Sigmoid colon (tissue), 4 donors: ENCODE measurements around the gene AGXT2.

Experiments used
- CTCF ChIP-seq, 4 experiments: fragments of 450-650 bp in 3 of 4; fragments of 200-600 bp in 1 of 4; IDR thresholded peaks; one replicate each; pipeline ENCODE4 v1.5.1; 2016 to 2019; ENCODE audit warnings: antibody characterized with exemption in 4 of 4, mild to moderate bottlenecking in 3 of 4, moderate library complexity in 2 of 4
- EP300 ChIP-seq, 4 donors: sonication (generic); formaldehyde crosslinking; IDR thresholded peaks; one replicate each; pipeline ENCODE4 v1.6.1; 2017; ENCODE audit warnings: antibody characterized with exemption in 4 of 4
- POLR2A ChIP-seq, 2 donors: fragments of 450-650 bp; IDR thresholded peaks; one replicate each; pipeline ENCODE4 v1.6.1; 2016; ENCODE audit warnings: antibody characterized with exemption in 2 of 2, mild to moderate bottlenecking in 2 of 2, moderate library complexity in 2 of 2
- POLR2AphosphoS5 ChIP-seq, 4 donors: sonication (generic); formaldehyde crosslinking; IDR thresholded peaks; one replicate each; pipeline ENCODE4 v1.6.1; 2017; ENCODE audit warnings: antibody characterized with exemption in 4 of 4

DNA sequence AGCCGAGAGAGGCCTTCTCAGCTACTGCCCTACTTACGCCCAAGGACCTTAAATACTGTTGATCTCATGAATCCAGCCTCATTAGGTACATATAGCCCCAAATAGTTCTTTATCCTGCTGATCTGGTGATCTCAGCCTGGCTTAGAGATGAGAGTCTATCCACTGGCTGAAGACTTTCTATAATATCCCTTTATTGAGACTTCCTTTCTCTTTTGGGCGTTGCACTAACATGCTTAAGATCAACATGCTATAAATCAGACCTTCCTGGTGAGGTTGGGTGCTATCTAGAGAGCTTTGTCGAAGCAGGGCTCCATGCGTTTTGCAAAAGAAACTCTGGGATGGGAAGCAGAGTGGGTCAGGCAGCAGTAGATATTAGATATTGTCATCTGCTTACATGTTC, 44.0 kb upstream of the AGXT2 start:
- no peak for TF ChIP-seq CTCF (IDR thresholded peaks at IDR 0.05)
- no peak for TF ChIP-seq POLR2AphosphoS5 (IDR thresholded peaks at IDR 0.05)
- TF ChIP-seq POLR2A (IDR thresholded peaks at IDR 0.05) = no peak
- no peak for TF ChIP-seq EP300 (IDR thresholded peaks at IDR 0.05)
